Stomach (tissue), 4 donors: ENCODE results near the gene TTC28.

Experiments
- CTCF ChIP-seq, 7 experiments: fragments of 450-650 bp in 4 of 7; fragments of 200-600 bp in 3 of 7; sonication (generic) in 3 of 7; IDR thresholded peaks; one replicate each; pipeline ENCODE4 v1.5.1; 2016 to 2019; ENCODE audit warnings: antibody characterized with exemption in 7 of 7, control low read depth in 2 of 7, mild to moderate bottlenecking in 1 of 7
- EP300 ChIP-seq: sonication (generic); formaldehyde crosslinking; IDR thresholded peaks from one replicate; pipeline ENCODE4 v1.6.1; 2017; ENCODE audit warnings: antibody characterized with exemption
- POLR2A ChIP-seq, 4 donors: fragments of 450-650 bp; IDR thresholded peaks; one replicate each; pipeline ENCODE4 v1.6.1; 2016; ENCODE audit warnings: antibody characterized with exemption in 4 of 4, control low read depth in 2 of 4, mild to moderate bottlenecking in 1 of 4, moderate library complexity in 1 of 4

GRCh38 chr22:27962268-27963044 lies 717.2 kb downstream of the TTC28 start:
- no peak for TF ChIP-seq CTCF (IDR thresholded peaks at IDR 0.05)
- TF ChIP-seq POLR2A (IDR thresholded peaks at IDR 0.05): no peak
- no peak for TF ChIP-seq EP300
